ENCODE measurements around the gene HNF4A.

DNA sequence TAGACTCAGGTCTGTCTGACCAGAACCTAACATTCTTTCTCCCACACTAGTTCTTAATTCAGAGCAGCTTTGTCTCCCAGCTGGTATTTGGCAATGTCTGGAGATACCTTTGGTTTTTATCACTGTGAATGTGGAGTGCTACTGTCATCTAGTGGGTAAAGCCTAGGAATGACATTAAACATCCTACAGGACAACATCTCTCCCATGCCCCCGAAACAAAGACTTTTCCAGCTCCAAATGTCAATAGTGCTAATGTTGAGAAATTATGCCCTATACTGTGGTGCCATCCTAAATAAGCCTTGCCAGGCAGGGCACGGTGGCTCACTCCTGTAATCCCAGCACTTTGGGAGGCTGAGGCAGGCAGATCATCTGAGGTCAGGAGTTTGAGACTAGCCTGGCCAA lies 116.0 kb downstream of the HNF4A start:
- TF ChIP-seq, protein P1, sequence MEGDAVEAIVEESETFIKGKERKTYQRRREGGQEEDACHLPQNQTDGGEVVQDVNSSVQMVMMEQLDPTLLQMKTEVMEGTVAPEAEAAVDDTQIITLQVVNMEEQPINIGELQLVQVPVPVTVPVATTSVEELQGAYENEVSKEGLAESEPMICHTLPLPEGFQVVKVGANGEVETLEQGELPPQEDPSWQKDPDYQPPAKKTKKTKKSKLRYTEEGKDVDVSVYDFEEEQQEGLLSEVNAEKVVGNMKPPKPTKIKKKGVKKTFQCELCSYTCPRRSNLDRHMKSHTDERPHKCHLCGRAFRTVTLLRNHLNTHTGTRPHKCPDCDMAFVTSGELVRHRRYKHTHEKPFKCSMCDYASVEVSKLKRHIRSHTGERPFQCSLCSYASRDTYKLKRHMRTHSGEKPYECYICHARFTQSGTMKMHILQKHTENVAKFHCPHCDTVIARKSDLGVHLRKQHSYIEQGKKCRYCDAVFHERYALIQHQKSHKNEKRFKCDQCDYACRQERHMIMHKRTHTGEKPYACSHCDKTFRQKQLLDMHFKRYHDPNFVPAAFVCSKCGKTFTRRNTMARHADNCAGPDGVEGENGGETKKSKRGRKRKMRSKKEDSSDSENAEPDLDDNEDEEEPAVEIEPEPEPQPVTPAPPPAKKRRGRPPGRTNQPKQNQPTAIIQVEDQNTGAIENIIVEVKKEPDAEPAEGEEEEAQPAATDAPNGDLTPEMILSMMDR (IDR thresholded peaks at IDR 0.05; ENCODE audit: low read depth, low read length), result peak; percentile 12
- TF ChIP-seq POLR2A (IDR thresholded peaks at IDR 0.05; ENCODE audit: extremely low read depth, insufficient read length), result no peak

Data from NB4 (cell line).